Stomach (tissue), 9 donors: ENCODE results near the gene WDR49. TPM values are rescaled to one million over a fixed set of nuclear protein-coding genes. Genes with fewer than 3 reads are reported as not detected.

Experiments used
- DNase-seq, 2 donors: peaks; one replicate each; pipeline versions ENCODE4 v3.0.0 to v3.0.0-alpha.2; 2013 to 2019
- H3K27ac ChIP-seq, 5 donors: fragments of 200-600 bp in 4 of 5; sonication (generic) in 4 of 5; one replicate each; pipeline ENCODE4 v1.5.1; 2013 to 2019; ENCODE audit warnings: mild to moderate bottlenecking in 1 of 5, moderate library complexity in 1 of 5
- H3K27me3 ChIP-seq, 3 donors: fragments of 200-600 bp; sonication (generic); one replicate each; pipeline ENCODE4 v1.5.1; 2017 to 2019; ENCODE audit warnings: mixed run types in 1 of 3
- H3K36me3 ChIP-seq, 4 donors: fragments of 200-600 bp; sonication (generic); 1 replicate in 3 of 4; 2 replicates in 1 of 4; pipeline ENCODE4 v1.5.1; 2016 to 2019
- H3K4me1 ChIP-seq, 4 donors: fragments of 200-600 bp; sonication (generic); one replicate each; pipeline ENCODE4 v1.5.1; 2016 to 2019
- H3K4me3 ChIP-seq, 4 donors: fragments of 200-600 bp; sonication (generic) in 3 of 4; one replicate each; pipeline ENCODE4 v1.5.1; 2016 to 2019; ENCODE audit warnings: mild to moderate bottlenecking in 1 of 4
- H3K9me3 ChIP-seq, 4 donors: fragments of 200-600 bp; sonication (generic); one replicate each; pipeline ENCODE4 v1.5.1; 2016 to 2019
- CTCF ChIP-seq, 7 experiments: fragments of 450-650 bp in 4 of 7; fragments of 200-600 bp in 3 of 7; sonication (generic) in 3 of 7; IDR thresholded peaks; one replicate each; pipeline ENCODE4 v1.5.1; 2016 to 2019; ENCODE audit warnings: antibody characterized with exemption in 7 of 7, control low read depth in 2 of 7, mild to moderate bottlenecking in 1 of 7
- EP300 ChIP-seq: sonication (generic); formaldehyde crosslinking; IDR thresholded peaks from one replicate; pipeline ENCODE4 v1.6.1; 2017; ENCODE audit warnings: antibody characterized with exemption
- POLR2A ChIP-seq, 4 donors: fragments of 450-650 bp; IDR thresholded peaks; one replicate each; pipeline ENCODE4 v1.6.1; 2016; ENCODE audit warnings: antibody characterized with exemption in 4 of 4, control low read depth in 2 of 4, mild to moderate bottlenecking in 1 of 4, moderate library complexity in 1 of 4
- POLR2AphosphoS5 ChIP-seq, 3 donors: sonication (generic); formaldehyde crosslinking; IDR thresholded peaks; one replicate each; pipeline ENCODE4 v1.6.1; 2016; ENCODE audit warnings: antibody characterized with exemption in 3 of 3
- WGBS, 5 donors: extraction: QIAGEN DNeasy Blood & Tissue Kit in 3 of 5; methylation state at CpG; one replicate each; pipeline versions ENCODE4 v1.1.5 to v1.1.7; 2013 to 2018; 5-methylcytosine and 5-hydroxymethylcytosine counted together
- intact Hi-C: fragments of 100-400 bp; cut with DNase I; formaldehyde crosslinking; loops from one replicate; pipeline ENCODE4 v1.15.1; 2023; ENCODE audit warnings: low total_unique reads
- polyA plus RNA-seq, 3 donors: library from polyadenylated mRNA; stranded (reverse); fragments of 200-250 nt; gene quantifications; one replicate each; pipeline ENCODE4 v1.2.3, GENCODE V29; 2013
- total RNA-seq, 5 donors: library from RNA; depleted of rRNA; stranded (reverse); fragments of >200 nt; gene quantifications; one replicate each; pipeline versions ENCODE4 v1.1.0 to v1.2.3, GENCODE V29; 2014 to 2016
- donor health status: healthy with polysubstance abuse.
- donor health status: Bipolar disorder and iron deficiency.
- donor health status: healthy.

WDR49 gene
- total and polyA plus RNA-seq, 8 donors: 0.33 to 2.2 (median 1.5) TPM; not detected in 5

GRCh38 chr3:167450675-167451074, 203.1 kb downstream of the WDR49 start:
- H3K4me3 ChIP-seq: no peak overlapping the region
- no peaks in the 10 kb centered on the region for H3K36me3 ChIP-seq
- no peak for TF ChIP-seq EP300
- TF ChIP-seq CTCF (IDR thresholded peaks at IDR 0.05): no peak
- TF ChIP-seq POLR2AphosphoS5 (IDR thresholded peaks at IDR 0.05): no peak
- TF ChIP-seq POLR2A (IDR thresholded peaks at IDR 0.05): no peak
- no peak overlapping the region for H3K27ac ChIP-seq
- 43 to 68% (median 60%) methylated on average over 2 of the region's 2 CpGs for WGBS, 5 donors
- H3K27me3 ChIP-seq: no peaks in the 10 kb centered on the region
- H3K4me1 ChIP-seq: no peaks in the 10 kb centered on the region
- DNase-seq: no peak
- no peaks in the 10 kb centered on the region for H3K9me3 ChIP-seq
- intact Hi-C loops: no loop called here

GRCh38 chr3:167450195-167450594, 203.5 kb downstream of the WDR49 start:
- no peak overlapping the region for H3K4me3 ChIP-seq
- H3K4me1 ChIP-seq: no peaks in the 10 kb centered on the region
- no peak overlapping the region for H3K27ac ChIP-seq
- no peaks in the 10 kb centered on the region for H3K27me3 ChIP-seq
- no peaks in the 10 kb centered on the region for H3K36me3 ChIP-seq
- DNase-seq: no peak
- TF ChIP-seq CTCF (IDR thresholded peaks at IDR 0.05): no peak
- no peak for TF ChIP-seq POLR2A (IDR thresholded peaks at IDR 0.05)
- no peak for TF ChIP-seq EP300
- TF ChIP-seq POLR2AphosphoS5 (IDR thresholded peaks at IDR 0.05): no peak
- 81 to 93% (median 85%) methylated on average over 5 of the region's 5 CpGs for WGBS, 5 donors
- H3K9me3 ChIP-seq: no peaks in the 10 kb centered on the region
- intact Hi-C loops: no loop called here

GRCh38 chr3:167445491-167445890, 208.3 kb downstream of the WDR49 start:
- Histone ChIP-seq H3K27me3 (no peaks in the 10 kb centered on the region), H3K4me3 (no peak overlapping the region), H3K4me1 (no peaks in the 10 kb centered on the region), H3K36me3 (no peaks in the 10 kb centered on the region), H3K27ac (no peak overlapping the region), H3K9me3 (no peaks in the 10 kb centered on the region)
- DNase-seq: no peak
- intact Hi-C loops: no loop called here
- TF ChIP-seq POLR2AphosphoS5 (IDR thresholded peaks at IDR 0.05): no peak
- no peak for TF ChIP-seq EP300
- TF ChIP-seq POLR2A (IDR thresholded peaks at IDR 0.05): no peak
- no peak for TF ChIP-seq CTCF (IDR thresholded peaks at IDR 0.05)

- Histone ChIP-seq H3K27ac (no peak overlapping the region), H3K4me1 (no peaks in the 10 kb centered on the region), H3K36me3 (no peaks in the 10 kb centered on the region), H3K4me3 (no peak overlapping the region), H3K9me3 (no peaks in the 10 kb centered on the region), H3K27me3 (no peaks in the 10 kb centered on the region)
- intact Hi-C loops: no loop called here
- TF ChIP-seq CTCF (IDR thresholded peaks at IDR 0.05): no peak
- no peak for TF ChIP-seq EP300
- TF ChIP-seq POLR2AphosphoS5 (IDR thresholded peaks at IDR 0.05): no peak
- no peak for TF ChIP-seq POLR2A (IDR thresholded peaks at IDR 0.05)
- no peak for DNase-seq
- 42 to 77% (median 66%) methylated on average over 2 of the region's 2 CpGs for WGBS, 5 donors
These were observed 212.5 kb downstream of the WDR49 start for GRCh38 chr3:167441256-167441655.
